ENCODE measurements around the gene TMEM115. TPM values are rescaled to one million over a fixed set of nuclear protein-coding genes. Genes with fewer than 3 reads are reported as not detected.
A peak's percentile ranks its signal among the peaks of the same experiment; 100 is the strongest.

The TMEM115 gene
- total and polyA plus RNA-seq, 10 of the 15 experiments (the other 5 are each of a cell fraction or from before 2014, with no cell fraction given) = 1.9 to 18.7 (median 13.2) TPM

GRCh38 chr3:50358911-50359759 is at the start of gene TMEM115 (continued):
- no peak for TF ChIP-seq TCF3 (IDR thresholded peaks at IDR 0.05; ENCODE audit: borderline replicate concordance, insufficient read depth, low read depth, low read length)
- TF ChIP-seq CHD2 (IDR thresholded peaks at IDR 0.05; ENCODE audit: borderline replicate concordance, low read depth, low read length) = peak; percentile 93

GRCh38 chr3:50408443-50408944 is 49.2 kb upstream of the TMEM115 start:
- in situ Hi-C loops (cut with MboI) = no loop called here
- ChIA-PET RAD21 (ENCODE audit: unreplicated experiment) (no interaction called here), POLR2A (no interaction called here), CTCF (no interaction called here), SMC1A (ENCODE audit: uncharacterized antibody, unreplicated experiment) (interaction anchor here (0.6 kb wide), 1 partner anchor 74 kb away, joined by 3 read pairs; no protein-coding TSS in a partner anchor)
- Histone ChIP-seq H3K4me2 (ENCODE audit: control insufficient read depth, insufficient read depth) (no peak overlapping the region), H3K36me3 (ENCODE audit: control insufficient read depth in 2 of 2, insufficient read depth in 2 of 2, low read length in 1 of 2) (no peaks in the 10 kb centered on the region), H3K27ac (ENCODE audit: control insufficient read depth, insufficient read depth) (no peak overlapping the region), H3K27me3 (replicated peaks in 1 of 2; ENCODE audit: control insufficient read depth in 2 of 2, insufficient read depth in 2 of 2, low read length in 1 of 2) (0 out of 4 replicates have a peak, but pooled peaks cover 0 to 1% of the 10 kb centered on the region in 2 experiments), H3K4me3 (no peak overlapping the region), H4K20me1 (ENCODE audit: control insufficient read depth, insufficient read depth) (no peaks in the 10 kb centered on the region), H3K9ac (ENCODE audit: control insufficient read depth, insufficient read depth, low read length) (no peak overlapping the region), H2AFZ (ENCODE audit: control insufficient read depth, low read depth, low read length) (no peak overlapping the region), H3K79me2 (ENCODE audit: control insufficient read depth, insufficient read depth, low read length) (no peaks in the 10 kb centered on the region), H3K4me1 (ENCODE audit: control insufficient read depth, insufficient read depth, low read length) (no peaks in the 10 kb centered on the region; the same call in 1 of the 2 replicates), H3K9me3 (replicated peaks; ENCODE audit: control insufficient read depth, insufficient read depth, low read length) (no peaks in the 10 kb centered on the region)
- TF ChIP-seq PRDM15 (CRISPR knock-in tag; IDR thresholded peaks at IDR 0.05) (no peak), EP300 (IDR thresholded peaks at IDR 0.05; ENCODE audit: borderline replicate concordance in 1 of 2, control insufficient read depth in 1 of 2, low read depth in 2 of 2, low read length in 2 of 2) (no peak), CBFB (IDR thresholded peaks at IDR 0.05; ENCODE audit: low read depth) (no peak), LARP7 (IDR thresholded peaks at IDR 0.05) (no peak), TCF7 (IDR thresholded peaks at IDR 0.05; ENCODE audit: borderline replicate concordance) (no peak)
- DNase-seq (ENCODE audit: low read depth, low spot score) = no peak
- WGBS (ENCODE audit: insufficient coverage, insufficient replicate concordance, low lambda C conversion rate, missing lambda C conversion rate) = 9% methylated on average over 15 of the region's 15 CpGs
- intact Hi-C loops (cut with micrococcal nuclease; ENCODE audit: unreplicated experiment) = no loop called here
- no peak for FAIRE-seq
- no TSS peak for BruUV-seq (replicated peaks)
- no peak for ATAC-seq
